ENCODE data around the gene CEP135.
"Not testable (repeated sequence)": the region's sequence is repeated elsewhere in the genome, so short reads cannot be mapped to it uniquely, and the experiment has no call there.

Gene CEP135

DNA sequence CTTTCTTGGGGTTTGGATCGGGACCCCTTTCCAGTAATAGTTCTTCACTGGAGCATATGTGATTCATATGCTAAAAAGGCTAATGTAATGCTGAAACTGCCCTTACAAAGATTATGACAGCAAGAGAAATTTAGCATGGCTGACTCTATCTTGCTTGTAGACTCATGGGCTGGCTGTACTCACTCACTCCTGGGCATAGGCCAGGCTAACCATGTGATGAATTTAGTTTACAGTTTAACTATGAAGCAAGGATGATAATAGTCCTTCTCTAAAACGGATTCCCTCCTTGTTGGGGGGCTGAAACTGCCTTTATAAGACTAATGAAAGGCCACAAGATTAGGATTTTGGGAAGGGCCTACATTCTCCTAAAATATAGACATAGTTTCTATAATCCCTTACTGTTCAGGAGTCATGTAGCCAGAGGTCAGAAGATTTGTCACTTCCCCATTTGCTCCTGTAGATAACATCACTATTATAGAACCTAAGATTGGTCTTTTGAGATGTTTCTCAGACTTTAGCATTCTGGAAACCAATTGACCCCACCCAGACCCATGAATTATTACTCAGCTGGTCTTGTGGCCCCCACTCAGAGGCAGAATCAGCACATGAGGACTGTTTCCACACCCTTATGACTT, 20.8 kb upstream of the CEP135 start:
- TF ChIP-seq, protein P1, sequence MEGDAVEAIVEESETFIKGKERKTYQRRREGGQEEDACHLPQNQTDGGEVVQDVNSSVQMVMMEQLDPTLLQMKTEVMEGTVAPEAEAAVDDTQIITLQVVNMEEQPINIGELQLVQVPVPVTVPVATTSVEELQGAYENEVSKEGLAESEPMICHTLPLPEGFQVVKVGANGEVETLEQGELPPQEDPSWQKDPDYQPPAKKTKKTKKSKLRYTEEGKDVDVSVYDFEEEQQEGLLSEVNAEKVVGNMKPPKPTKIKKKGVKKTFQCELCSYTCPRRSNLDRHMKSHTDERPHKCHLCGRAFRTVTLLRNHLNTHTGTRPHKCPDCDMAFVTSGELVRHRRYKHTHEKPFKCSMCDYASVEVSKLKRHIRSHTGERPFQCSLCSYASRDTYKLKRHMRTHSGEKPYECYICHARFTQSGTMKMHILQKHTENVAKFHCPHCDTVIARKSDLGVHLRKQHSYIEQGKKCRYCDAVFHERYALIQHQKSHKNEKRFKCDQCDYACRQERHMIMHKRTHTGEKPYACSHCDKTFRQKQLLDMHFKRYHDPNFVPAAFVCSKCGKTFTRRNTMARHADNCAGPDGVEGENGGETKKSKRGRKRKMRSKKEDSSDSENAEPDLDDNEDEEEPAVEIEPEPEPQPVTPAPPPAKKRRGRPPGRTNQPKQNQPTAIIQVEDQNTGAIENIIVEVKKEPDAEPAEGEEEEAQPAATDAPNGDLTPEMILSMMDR (IDR thresholded peaks at IDR 0.05; ENCODE audit: extremely low read depth, insufficient read depth, missing control alignments): no peak
- DNase-seq (ENCODE audit: low spot score): no peak
- in situ Hi-C loops (cut with MboI; ENCODE audit: low pct_unique_long_range_greater_than_20kb, low sequenced_read_pairs, unreplicated experiment): no loop called here

- DNase-seq (ENCODE audit: low spot score): no peak
- in situ Hi-C loops (cut with MboI; ENCODE audit: low pct_unique_long_range_greater_than_20kb, low sequenced_read_pairs, unreplicated experiment): no loop called here
- TF ChIP-seq, protein P1 (IDR thresholded peaks at IDR 0.05; ENCODE audit: extremely low read depth, insufficient read depth, missing control alignments): no peak
Observed at GRCh38 chr4:55928846-55929245, 19.9 kb upstream of the CEP135 start.

- in situ Hi-C loops (cut with MboI; ENCODE audit: low pct_unique_long_range_greater_than_20kb, low sequenced_read_pairs, unreplicated experiment): no loop called here
- DNase-seq (ENCODE audit: low spot score): no peak
- TF ChIP-seq, protein P1 (IDR thresholded peaks at IDR 0.05; ENCODE audit: extremely low read depth, insufficient read depth, missing control alignments): no peak
Observed at GRCh38 chr4:55931043-55931442, 17.7 kb upstream of the CEP135 start.

GRCh38 chr4:55931833-55932232, 16.9 kb upstream of the CEP135 start:
- DNase-seq (ENCODE audit: low spot score): no peak
- in situ Hi-C loops (cut with MboI; ENCODE audit: low pct_unique_long_range_greater_than_20kb, low sequenced_read_pairs, unreplicated experiment): no loop called here
- TF ChIP-seq, protein P1 (IDR thresholded peaks at IDR 0.05; ENCODE audit: extremely low read depth, insufficient read depth, missing control alignments): no peak

GRCh38 chr4:55932511-55932910, 16.2 kb upstream of the CEP135 start:
- DNase-seq (ENCODE audit: low spot score): no peak
- in situ Hi-C loops (cut with MboI; ENCODE audit: low pct_unique_long_range_greater_than_20kb, low sequenced_read_pairs, unreplicated experiment): no loop called here
- TF ChIP-seq, protein P1 (IDR thresholded peaks at IDR 0.05; ENCODE audit: extremely low read depth, insufficient read depth, missing control alignments): no peak

- no peak for DNase-seq (ENCODE audit: low spot score)
- TF ChIP-seq, protein P1 (IDR thresholded peaks at IDR 0.05; ENCODE audit: extremely low read depth, insufficient read depth, missing control alignments): no peak
- in situ Hi-C loops (cut with MboI; ENCODE audit: low pct_unique_long_range_greater_than_20kb, low sequenced_read_pairs, unreplicated experiment): no loop called here
Observed at GRCh38 chr4:55933611-55934010, 15.1 kb upstream of the CEP135 start.

DNA sequence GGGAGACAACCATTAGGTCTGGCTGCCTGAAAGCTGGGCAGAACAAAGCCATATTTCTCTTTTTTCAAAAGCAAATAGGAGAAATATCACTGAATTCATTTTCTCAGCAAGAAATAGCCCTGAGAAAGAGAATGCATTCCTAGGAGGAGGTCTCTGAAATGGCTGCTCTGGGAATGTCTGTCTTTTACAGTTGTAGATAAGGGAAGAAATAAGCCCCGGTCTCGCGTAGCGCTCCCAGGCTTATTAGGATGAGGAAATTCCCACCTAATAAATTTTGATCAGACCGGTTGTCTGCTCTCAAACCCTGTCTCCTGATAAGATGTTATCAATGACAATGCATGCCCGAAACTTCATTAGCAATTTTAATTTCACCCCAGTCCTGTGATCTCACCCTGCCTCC, 12.8 kb upstream of the CEP135 start:
- DNase-seq (ENCODE audit: low spot score); in situ Hi-C loops (cut with MboI; ENCODE audit: low pct_unique_long_range_greater_than_20kb, low sequenced_read_pairs, unreplicated experiment): not testable (repeated sequence)

Data from GM13977 (cell line).